CD4-positive, alpha-beta T cell treated with Interleukin-15 for 1 hour (primary cell): ENCODE data around the gene TIMM13.
"Not testable (repeated sequence)": the region's sequence is repeated elsewhere in the genome, so short reads cannot be mapped to it uniquely, and the experiment has no call there.

Experiments
- DNase-seq: peaks from one replicate; pipeline ENCODE4 v3.0.0-alpha.2; 2020

TIMM13 gene

DNA sequence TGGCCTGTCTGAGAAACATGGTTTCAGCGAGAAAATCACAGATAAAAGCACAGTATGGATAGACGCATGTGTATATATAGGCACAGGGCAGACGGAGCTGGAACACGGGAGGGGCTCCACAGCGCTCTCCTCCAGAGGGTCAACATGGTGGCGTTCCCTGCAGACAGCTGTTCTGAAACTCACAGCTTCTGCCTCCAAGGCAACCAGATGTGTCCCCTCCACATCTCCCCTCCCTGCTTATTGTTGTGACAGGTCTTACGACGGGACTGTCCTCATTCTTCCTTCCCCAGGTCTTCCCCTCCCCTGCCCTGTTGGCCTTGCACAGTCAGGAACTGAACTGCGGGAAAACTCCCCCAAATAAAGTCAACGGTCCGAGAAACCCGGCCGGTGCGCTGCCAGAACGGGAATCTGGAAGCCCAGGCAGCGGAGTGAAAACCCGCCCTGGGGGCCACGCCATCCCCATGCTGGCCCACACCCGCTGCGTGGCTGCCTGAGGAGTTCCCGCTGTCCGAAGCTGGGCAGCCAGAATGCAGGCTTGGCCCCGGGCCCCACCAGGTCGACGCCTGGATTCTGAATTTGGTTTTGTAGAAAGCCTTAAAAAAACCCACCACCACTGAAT lies 2.6 kb upstream of the TIMM13 start:
- DNase-seq: no peak

GRCh38 chr19:2428756-2429711 lies 1.6 kb upstream of the TIMM13 start:
- DNase-seq: no peak

- no peak for DNase-seq
These were observed 920 bp upstream of the TIMM13 start for GRCh38 chr19:2428321-2428690.

GRCh38 chr19:2426611-2427428 lies 566 bp downstream of the TIMM13 start:
- DNase-seq: peak; percentile 25

DNA sequence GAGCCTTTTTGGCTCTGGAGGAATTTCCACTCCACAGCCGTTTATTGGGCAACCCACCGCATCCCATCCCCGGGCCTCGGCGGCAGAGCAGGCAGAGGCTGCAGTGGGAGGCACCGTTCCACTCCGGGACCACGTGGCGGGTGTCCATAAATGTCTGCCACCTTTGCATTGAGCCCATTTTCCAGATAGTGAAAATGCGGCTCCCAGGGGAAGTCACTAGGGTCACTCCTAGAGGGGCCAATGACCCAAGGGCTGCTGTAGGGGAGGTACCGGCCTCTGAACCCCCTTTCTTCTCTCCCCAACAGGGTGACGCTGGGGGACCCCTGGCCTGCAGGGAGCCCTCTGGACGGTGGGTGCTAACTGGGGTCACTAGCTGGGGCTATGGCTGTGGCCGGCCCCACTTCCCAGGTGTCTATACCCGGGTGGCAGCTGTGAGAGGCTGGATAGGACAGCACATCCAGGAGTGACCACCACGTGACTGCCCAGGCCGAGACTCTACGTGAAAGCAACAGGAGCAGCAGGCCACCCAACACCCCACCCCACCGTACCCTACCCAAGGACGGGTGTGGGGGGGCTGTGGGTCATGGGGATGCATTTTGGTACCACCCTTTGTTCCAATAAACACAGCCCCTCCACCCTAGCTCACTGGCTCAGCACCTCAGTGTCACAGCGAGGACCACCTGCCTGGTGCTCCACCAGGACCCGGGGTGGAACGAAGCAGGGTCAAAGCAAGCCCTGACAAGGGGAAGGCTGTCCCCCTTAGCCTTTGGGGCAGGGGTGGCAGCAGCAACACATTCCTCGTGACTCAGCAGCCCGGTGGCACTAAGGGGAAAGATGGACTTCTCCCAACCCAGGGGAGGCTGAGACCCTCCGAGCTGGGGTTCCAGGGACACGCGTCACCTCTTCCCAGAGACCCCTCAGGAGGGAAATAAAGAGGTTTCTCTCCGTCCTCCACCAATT lies 1.5 kb downstream of the TIMM13 start:
- no peak for DNase-seq

DNA sequence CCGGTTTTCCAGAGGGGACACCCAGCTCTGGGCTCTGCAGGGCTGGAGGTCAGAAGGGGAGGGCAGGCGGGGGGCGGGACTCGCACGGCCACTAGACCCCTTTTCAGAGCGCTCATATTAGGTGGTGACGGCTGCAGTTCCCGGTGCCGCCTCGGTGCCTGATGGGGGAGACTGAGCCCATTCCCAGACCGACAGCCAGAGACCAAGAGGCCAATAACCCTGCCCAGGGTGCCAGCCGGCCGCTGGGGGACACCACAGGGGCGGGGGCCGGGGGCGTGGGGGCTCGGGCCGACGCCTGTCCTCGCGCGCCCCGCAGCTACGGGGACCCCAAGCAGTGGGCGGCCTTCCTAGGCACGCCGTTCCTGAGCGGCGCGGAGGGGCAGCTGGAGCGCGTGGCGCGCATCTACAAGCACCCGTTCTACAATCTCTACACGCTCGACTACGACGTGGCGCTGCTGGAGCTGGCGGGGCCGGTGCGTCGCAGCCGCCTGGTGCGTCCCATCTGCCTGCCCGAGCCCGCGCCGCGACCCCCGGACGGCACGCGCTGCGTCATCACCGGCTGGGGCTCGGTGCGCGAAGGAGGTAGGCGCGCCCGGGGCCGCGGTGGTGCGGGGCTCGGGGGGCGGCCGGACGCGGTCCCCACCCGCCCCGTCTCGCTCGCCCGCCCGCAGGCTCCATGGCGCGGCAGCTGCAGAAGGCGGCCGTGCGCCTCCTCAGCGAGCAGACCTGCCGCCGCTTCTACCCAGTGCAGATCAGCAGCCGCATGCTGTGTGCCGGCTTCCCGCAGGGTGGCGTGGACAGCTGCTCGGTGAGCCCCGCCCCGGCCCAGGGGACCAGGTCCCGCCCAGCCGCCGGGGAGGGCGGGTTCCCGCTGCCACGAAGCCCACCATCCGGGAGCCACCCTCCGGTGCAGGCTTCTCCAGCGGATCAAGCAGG lies 2.4 kb downstream of the TIMM13 start:
- no peak for DNase-seq

DNA sequence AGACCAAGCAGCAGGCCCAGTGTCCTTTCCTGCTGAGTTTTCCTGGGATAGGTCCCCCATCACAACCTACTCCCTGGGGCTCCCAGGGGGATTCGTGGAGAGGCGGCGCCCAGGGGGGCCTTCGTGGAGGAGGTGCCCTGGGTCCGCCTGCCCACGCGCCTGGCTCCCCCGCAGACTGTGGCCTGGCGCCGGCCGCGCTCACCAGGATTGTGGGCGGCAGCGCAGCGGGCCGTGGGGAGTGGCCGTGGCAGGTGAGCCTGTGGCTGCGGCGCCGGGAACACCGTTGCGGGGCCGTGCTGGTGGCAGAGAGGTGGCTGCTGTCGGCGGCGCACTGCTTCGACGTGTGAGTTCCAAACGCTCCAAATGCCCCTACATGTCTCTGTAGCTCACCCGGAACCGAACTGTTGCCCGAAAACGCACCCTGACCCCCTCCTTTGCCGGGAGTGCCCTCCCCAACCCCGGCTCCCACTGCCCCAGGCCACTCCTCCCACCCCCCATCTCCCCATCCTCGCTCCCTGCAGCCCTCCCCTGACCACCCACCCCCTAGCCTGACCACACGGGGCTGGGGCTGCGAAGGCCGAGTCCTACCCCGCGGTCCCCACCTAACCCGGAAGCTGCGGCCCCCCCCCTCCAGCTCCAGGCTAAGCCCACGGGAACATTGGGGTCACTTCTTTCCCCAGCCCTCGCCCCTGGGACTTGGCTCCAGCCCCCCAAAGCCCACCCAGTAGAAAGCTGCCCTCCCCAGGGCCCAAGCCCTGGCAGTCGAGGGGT lies 3.3 kb downstream of the TIMM13 start:
- DNase-seq: no peak

DNA sequence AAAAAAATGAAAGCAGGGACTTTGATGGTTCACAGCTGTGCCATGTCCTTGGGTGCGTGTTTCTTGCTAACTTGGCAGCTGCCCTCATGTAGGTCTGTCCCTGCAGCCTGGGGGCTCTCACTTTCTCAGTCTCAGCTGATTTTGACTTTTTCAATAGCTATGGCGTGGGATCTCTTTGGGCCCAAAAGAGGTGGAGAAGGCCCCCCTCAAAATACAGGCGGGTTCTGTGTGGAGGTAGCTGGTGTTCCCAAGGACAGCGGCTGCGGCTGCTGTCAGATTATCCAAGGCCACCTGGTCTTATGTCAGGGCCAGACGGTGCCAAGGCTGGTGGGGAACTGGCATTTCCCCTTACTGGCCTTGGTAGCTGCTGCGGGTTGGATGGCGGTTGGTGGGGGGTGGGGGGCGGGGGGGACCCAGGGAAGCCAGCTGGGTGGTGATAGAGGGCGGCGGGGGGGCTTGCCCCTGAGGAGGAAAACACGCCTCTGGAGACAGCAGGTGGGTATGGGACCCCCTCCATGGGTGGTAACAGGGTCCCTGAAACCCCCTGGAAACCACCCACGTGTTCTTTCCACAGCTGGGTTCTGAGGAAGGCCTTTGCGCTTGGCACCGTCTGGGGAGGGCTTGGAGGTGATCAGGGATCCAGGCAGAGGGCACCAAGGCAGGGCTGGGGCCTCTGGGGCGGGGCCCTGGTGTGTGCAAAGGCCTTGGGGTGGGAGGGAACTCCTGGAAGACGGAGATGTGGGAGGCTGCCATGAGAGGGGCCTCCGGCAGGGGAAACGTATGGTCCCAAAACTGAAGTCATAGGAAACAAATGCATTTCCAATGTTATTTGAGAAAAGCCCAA lies 4.1 kb downstream of the TIMM13 start:
- DNase-seq: no peak

- no peak for DNase-seq
These were observed 5.6 kb downstream of the TIMM13 start for GRCh38 chr19:2421581-2422306.

DNA sequence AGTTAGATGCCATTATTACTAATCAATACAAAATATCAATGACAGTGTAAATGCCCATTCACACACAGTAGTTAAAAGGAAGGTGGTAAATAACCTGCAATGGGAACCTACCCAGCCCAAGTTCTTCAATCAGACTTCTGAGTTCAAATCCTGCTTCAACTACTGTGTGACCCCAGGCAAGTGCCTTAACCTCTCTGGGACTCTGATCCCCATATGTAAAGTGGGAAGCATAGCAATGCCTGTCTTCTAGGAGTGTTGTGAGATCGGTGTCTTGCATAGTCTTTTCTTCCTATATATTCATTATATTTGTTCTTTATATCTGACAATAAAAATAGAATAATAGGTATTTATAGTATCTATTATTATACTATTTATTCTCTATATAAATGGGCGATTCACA lies 6.9 kb downstream of the TIMM13 start:
- no peak for DNase-seq

DNA sequence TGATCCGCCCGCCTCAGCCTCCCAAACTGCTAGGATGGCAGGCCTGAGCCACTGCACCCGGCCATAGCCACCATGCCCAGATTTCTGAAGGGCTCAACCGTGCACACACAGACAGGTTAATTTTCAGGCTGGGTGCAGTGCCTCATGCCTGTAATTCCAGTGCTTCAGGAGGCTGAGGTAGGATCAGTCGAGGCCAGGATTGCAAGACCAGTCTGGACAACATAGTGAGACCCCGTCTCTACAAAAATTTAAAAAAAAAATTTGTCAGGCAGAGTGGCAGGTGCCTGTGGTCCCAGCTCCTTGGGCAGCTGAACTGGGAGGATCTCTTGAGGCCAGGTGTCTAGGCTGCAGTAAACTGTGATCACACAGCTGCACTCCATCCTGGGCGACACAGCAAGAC lies 7.6 kb downstream of the TIMM13 start:
- no peak for DNase-seq

DNA sequence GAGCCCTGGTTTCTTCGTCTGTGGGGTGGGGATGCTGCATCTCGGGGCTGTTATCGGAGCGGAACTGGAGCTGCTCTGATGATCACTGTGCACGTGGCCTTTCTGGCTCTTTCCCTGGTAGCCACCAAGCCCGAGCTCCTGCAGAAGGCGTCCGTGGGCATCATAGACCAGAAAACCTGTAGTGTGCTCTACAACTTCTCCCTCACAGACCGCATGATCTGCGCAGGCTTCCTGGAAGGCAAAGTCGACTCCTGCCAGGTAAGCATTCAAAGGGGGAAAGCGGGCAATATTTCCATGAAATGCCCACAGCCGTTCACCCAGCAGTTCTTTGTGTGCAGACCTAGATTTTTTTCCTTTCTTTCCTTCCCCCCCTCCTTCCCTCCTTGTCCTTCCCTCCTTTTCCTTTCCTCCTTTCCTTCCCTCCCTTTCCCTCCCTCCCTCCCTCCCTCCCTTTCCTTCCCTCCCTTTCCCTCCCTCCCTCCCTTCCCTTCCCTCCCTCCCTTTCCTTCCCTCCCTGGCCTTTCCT lies 9.4 kb downstream of the TIMM13 start:
- no peak for DNase-seq

GRCh38 chr19:2417436-2417835 lies 9.9 kb downstream of the TIMM13 start:
- not testable (repeated sequence) for DNase-seq

GRCh38 chr19:2416321-2417097 lies 10.9 kb downstream of the TIMM13 start:
- no peak for DNase-seq

GRCh38 chr19:2415973-2416319 lies 11.4 kb downstream of the TIMM13 start:
- no peak for DNase-seq

GRCh38 chr19:2415281-2415972 lies 12.0 kb downstream of the TIMM13 start:
- DNase-seq: no peak

DNA sequence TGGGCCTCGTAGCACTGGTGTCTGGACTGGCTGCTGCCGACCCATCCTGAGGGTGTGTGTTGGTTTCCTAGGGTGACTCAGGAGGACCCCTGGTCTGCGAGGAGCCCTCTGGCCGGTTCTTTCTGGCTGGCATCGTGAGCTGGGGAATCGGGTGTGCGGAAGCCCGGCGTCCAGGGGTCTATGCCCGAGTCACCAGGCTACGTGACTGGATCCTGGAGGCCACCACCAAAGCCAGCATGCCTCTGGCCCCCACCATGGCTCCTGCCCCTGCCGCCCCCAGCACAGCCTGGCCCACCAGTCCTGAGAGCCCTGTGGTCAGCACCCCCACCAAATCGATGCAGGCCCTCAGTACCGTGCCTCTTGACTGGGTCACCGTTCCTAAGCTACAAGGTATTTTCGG lies 13.8 kb downstream of the TIMM13 start:
- DNase-seq: no peak
